ENCODE data around the gene TBC1D1.

Gene TBC1D1

DNA sequence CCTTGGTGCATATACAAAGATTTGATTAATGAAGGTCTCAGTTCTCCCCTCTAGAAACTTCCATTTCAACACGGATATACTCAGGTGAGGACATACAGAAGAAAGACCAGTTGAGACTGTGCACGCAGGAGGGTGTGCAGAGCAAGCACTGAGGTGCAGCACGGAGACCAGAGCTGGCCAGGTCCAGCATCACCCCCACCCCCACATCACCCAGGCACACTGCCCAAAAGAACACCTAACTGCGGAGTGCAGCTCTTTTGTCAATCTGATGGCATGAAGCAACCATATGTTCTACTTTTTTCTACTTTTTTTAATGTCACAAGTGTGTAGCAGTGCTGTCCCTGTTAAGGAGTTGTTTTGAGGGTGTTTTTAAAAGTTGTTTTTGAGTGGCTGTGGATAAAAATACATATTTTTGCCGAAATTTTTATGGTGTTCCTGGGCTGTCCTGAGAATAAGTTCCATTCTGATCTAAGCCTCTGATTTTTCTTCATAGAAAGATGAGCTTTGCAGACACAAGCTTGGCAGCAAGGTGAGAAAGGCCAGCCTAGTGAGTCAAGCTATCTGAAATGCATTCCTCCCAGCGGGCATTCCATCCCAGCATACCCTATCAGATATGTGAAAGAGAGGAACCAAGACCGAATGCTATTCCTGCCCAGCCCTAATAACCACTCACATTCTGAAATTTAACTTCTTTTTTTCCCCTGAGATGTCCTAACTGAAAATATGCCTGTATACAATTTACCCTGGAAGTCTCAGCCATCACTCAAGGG lies 243.0 kb downstream of the TBC1D1 start:
- H4K91ac ChIP-seq (ENCODE audit: low read depth, low read length, poor library complexity) = no peak overlapping the region
- H2BK12ac ChIP-seq (ENCODE audit: low read length) = no peak overlapping the region
- H3K79me1 ChIP-seq (ENCODE audit: low read depth, low read length) = peaks cover 2% of the 10 kb centered on the region
- H3K18ac ChIP-seq (ENCODE audit: low read length) = no peak overlapping the region
- H3K36me3 ChIP-seq (replicated peaks in 1 of 2; ENCODE audit: control insufficient read depth in 2 of 2, insufficient read depth in 2 of 2, low read length in 2 of 2) = peaks cover 9 to 55% of the 10 kb centered on the region in 2 donors
- H3K4me2 ChIP-seq (ENCODE audit: insufficient read depth, low read length, poor library complexity, severe bottlenecking) = no peak overlapping the region
- H2BK5ac ChIP-seq (ENCODE audit: low read length) = no peak overlapping the region
- H2BK15ac ChIP-seq (ENCODE audit: low read length) = no peak overlapping the region
- no peak overlapping the region for H3K9ac ChIP-seq (ENCODE audit: low read depth, low read length, poor library complexity)
- no peak for DNase-seq (ENCODE audit: low spot score)
- H3K9me3 ChIP-seq (replicated peaks in 1 of 2; ENCODE audit: control insufficient read depth in 2 of 2, insufficient read depth in 1 of 2, low read depth in 1 of 2, low read length in 2 of 2) = no peaks in the 10 kb centered on the region
- no peak overlapping the region for H4K8ac ChIP-seq (ENCODE audit: low read depth, low read length)
- H2AFZ ChIP-seq (ENCODE audit: low read length) = no peak overlapping the region
- no peak overlapping the region for H3K4ac ChIP-seq (ENCODE audit: low read length)
- no CpG with 5 or more reads among the region's 7 CpGs for WGBS, 2 donors (ENCODE audit: extremely low coverage in 2 of 2, insufficient read length in 2 of 2, insufficient replicate concordance in 1 of 2)
- no peak overlapping the region for H3K23ac ChIP-seq (ENCODE audit: low read depth, low read length, poor library complexity)
- H2AK5ac ChIP-seq (ENCODE audit: low read depth, low read length) = no peak overlapping the region
- H3K14ac ChIP-seq (ENCODE audit: low read length) = no peak overlapping the region
- H3K4me3 ChIP-seq (ENCODE audit: low read length in 2 of 2) = no peak overlapping the region
- no peak overlapping the region for H2BK120ac ChIP-seq (ENCODE audit: low read depth, low read length)
- peaks cover 15 to 26% of the 10 kb centered on the region in 2 donors for H3K4me1 ChIP-seq (ENCODE audit: control insufficient read depth in 2 of 2, insufficient read depth in 1 of 2, low read depth in 1 of 2, low read length in 2 of 2)
- no peak overlapping the region for H3K27ac ChIP-seq (replicated peaks; ENCODE audit: low read length)
- H3K27me3 ChIP-seq (ENCODE audit: control insufficient read depth in 3 of 3, insufficient read depth in 3 of 3, low read depth in 1 of 3, low read length in 3 of 3) = peaks cover 0 to 2% (median 0%) of the 10 kb centered on the region in 3 experiments

DNA sequence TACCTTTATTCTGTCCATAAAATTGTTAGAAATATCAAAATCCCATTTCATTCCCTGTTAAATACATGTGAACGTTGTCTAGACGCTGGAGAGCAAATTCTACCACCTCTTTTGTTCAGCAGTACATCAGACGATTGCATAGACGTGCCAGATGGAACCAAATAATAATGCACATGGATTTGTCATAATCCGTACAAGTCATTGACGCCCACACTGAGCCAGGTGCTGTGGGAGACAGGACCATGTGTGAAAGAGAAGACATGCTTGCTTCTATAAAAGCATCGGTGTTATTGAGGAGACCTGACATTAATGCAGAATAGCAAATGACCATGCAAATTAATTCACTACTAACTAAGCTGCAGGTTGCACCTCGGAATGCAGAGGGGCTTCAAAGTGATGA lies 244.3 kb downstream of the TBC1D1 start:
- Histone ChIP-seq H3K4me1 (ENCODE audit: control insufficient read depth in 2 of 2, insufficient read depth in 1 of 2, low read depth in 1 of 2, low read length in 2 of 2) (peaks cover 13 to 23% of the 10 kb centered on the region in 2 donors), H3K4ac (ENCODE audit: low read length) (no peak overlapping the region), H2AFZ (ENCODE audit: low read length) (no peak overlapping the region), H3K4me3 (ENCODE audit: low read length in 2 of 2) (no peak overlapping the region), H4K91ac (ENCODE audit: low read depth, low read length, poor library complexity) (no peak overlapping the region), H2AK5ac (ENCODE audit: low read depth, low read length) (no peak overlapping the region), H3K18ac (ENCODE audit: low read length) (no peak overlapping the region), H3K36me3 (replicated peaks in 1 of 2; ENCODE audit: control insufficient read depth in 2 of 2, insufficient read depth in 2 of 2, low read length in 2 of 2) (peaks cover 14 to 68% of the 10 kb centered on the region in 2 donors), H2BK120ac (ENCODE audit: low read depth, low read length) (no peak overlapping the region), H4K8ac (ENCODE audit: low read depth, low read length) (no peak overlapping the region), H2BK15ac (ENCODE audit: low read length) (no peak overlapping the region), H3K27ac (replicated peaks; ENCODE audit: low read length) (no peak overlapping the region), H3K9ac (ENCODE audit: low read depth, low read length, poor library complexity) (no peak overlapping the region), H3K79me1 (ENCODE audit: low read depth, low read length) (peaks cover 2% of the 10 kb centered on the region), H2BK12ac (ENCODE audit: low read length) (no peak overlapping the region), H2BK5ac (ENCODE audit: low read length) (no peak overlapping the region), H3K27me3 (ENCODE audit: control insufficient read depth in 3 of 3, insufficient read depth in 3 of 3, low read depth in 1 of 3, low read length in 3 of 3) (peaks cover 0 to 2% (median 0%) of the 10 kb centered on the region in 3 experiments), H3K4me2 (ENCODE audit: insufficient read depth, low read length, poor library complexity, severe bottlenecking) (no peak overlapping the region), H3K14ac (ENCODE audit: low read length) (no peak overlapping the region), H3K9me3 (replicated peaks in 1 of 2; ENCODE audit: control insufficient read depth in 2 of 2, insufficient read depth in 1 of 2, low read depth in 1 of 2, low read length in 2 of 2) (no peaks in the 10 kb centered on the region), H3K23ac (ENCODE audit: low read depth, low read length, poor library complexity) (no peak overlapping the region)
- DNase-seq (ENCODE audit: low spot score) = no peak
- no CpG with 5 or more reads among the region's 8 CpGs for WGBS, 2 donors (ENCODE audit: extremely low coverage in 2 of 2, insufficient read length in 2 of 2, insufficient replicate concordance in 1 of 2)

DNA sequence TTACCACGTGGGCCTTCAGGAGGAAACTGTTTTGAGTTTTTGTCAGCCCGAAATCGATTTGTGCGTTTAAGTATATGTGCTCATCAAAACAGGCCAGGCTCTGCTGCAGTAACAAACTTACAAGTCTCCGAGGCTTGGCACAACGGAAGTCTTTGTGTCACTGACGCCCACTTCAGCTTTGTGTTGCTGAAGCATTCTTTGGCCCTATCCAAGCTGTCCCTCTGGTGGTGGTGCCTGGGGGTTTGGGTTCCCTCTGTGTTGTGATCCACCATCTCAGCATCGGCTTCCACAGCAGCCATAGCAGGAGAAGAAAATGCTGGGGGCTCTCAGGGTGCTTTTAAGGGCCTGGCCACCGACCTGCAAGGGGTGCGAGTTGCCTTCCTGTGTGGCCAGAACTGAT lies 245.7 kb downstream of the TBC1D1 start:
- Histone ChIP-seq H4K8ac (ENCODE audit: low read depth, low read length) (no peak overlapping the region), H2BK12ac (ENCODE audit: low read length) (no peak overlapping the region), H2BK15ac (ENCODE audit: low read length) (no peak overlapping the region), H3K23ac (ENCODE audit: low read depth, low read length, poor library complexity) (no peak overlapping the region), H3K9ac (ENCODE audit: low read depth, low read length, poor library complexity) (no peak overlapping the region), H2BK5ac (ENCODE audit: low read length) (no peak overlapping the region), H3K4me1 (ENCODE audit: control insufficient read depth in 2 of 2, insufficient read depth in 1 of 2, low read depth in 1 of 2, low read length in 2 of 2) (peaks cover 4 to 13% of the 10 kb centered on the region in 2 donors), H3K4me3 (ENCODE audit: low read length in 2 of 2) (no peak overlapping the region), H2BK120ac (ENCODE audit: low read depth, low read length) (no peak overlapping the region), H2AFZ (ENCODE audit: low read length) (no peak overlapping the region), H3K27ac (replicated peaks; ENCODE audit: low read length) (no peak overlapping the region), H3K4me2 (ENCODE audit: insufficient read depth, low read length, poor library complexity, severe bottlenecking) (no peak overlapping the region), H3K14ac (ENCODE audit: low read length) (no peak overlapping the region), H3K18ac (ENCODE audit: low read length) (no peak overlapping the region), H4K91ac (ENCODE audit: low read depth, low read length, poor library complexity) (no peak overlapping the region), H3K36me3 (replicated peaks in 1 of 2; ENCODE audit: control insufficient read depth in 2 of 2, insufficient read depth in 2 of 2, low read length in 2 of 2) (peaks cover 14 to 70% of the 10 kb centered on the region in 2 donors), H3K4ac (ENCODE audit: low read length) (no peak overlapping the region), H2AK5ac (ENCODE audit: low read depth, low read length) (no peak overlapping the region), H3K79me1 (ENCODE audit: low read depth, low read length) (peaks cover 2% of the 10 kb centered on the region), H3K9me3 (replicated peaks in 1 of 2; ENCODE audit: control insufficient read depth in 2 of 2, insufficient read depth in 1 of 2, low read depth in 1 of 2, low read length in 2 of 2) (no peaks in the 10 kb centered on the region), H3K27me3 (ENCODE audit: control insufficient read depth in 3 of 3, insufficient read depth in 3 of 3, low read depth in 1 of 3, low read length in 3 of 3) (peaks cover 0 to 2% (median 0%) of the 10 kb centered on the region in 3 experiments)
- DNase-seq (ENCODE audit: low spot score) = no peak
- WGBS, 2 donors (ENCODE audit: extremely low coverage in 2 of 2, insufficient read length in 2 of 2, insufficient replicate concordance in 1 of 2) = no CpG with 5 or more reads among the region's 10 CpGs

DNA sequence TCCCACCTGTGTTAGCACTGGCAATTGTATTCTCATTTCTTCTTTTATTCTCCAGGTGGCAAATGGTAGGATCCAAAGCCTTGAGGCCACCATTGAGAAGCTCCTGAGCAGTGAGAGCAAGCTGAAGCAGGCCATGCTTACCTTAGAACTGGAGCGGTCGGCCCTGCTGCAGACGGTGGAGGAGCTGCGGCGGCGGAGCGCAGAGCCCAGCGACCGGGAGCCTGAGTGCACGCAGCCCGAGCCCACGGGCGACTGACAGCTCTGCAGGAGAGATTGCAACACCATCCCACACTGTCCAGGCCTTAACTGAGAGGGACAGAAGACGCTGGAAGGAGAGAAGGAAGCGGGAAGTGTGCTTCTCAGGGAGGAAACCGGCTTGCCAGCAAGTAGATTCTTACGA lies 246.2 kb downstream of the TBC1D1 start:
- Histone ChIP-seq H3K79me1 (ENCODE audit: low read depth, low read length) (peaks cover 2% of the 10 kb centered on the region), H3K9ac (ENCODE audit: low read depth, low read length, poor library complexity) (no peak overlapping the region), H3K36me3 (replicated peaks in 1 of 2; ENCODE audit: control insufficient read depth in 2 of 2, insufficient read depth in 2 of 2, low read length in 2 of 2) (peaks cover 14 to 70% of the 10 kb centered on the region in 2 donors), H3K27me3 (ENCODE audit: control insufficient read depth in 3 of 3, insufficient read depth in 3 of 3, low read depth in 1 of 3, low read length in 3 of 3) (peaks cover 0 to 2% (median 0%) of the 10 kb centered on the region in 3 experiments), H3K4me3 (ENCODE audit: low read length in 2 of 2) (no peak overlapping the region), H3K4me2 (ENCODE audit: insufficient read depth, low read length, poor library complexity, severe bottlenecking) (no peak overlapping the region), H2BK120ac (ENCODE audit: low read depth, low read length) (no peak overlapping the region), H2BK15ac (ENCODE audit: low read length) (no peak overlapping the region), H3K14ac (ENCODE audit: low read length) (no peak overlapping the region), H3K4ac (ENCODE audit: low read length) (no peak overlapping the region), H3K4me1 (ENCODE audit: control insufficient read depth in 2 of 2, insufficient read depth in 1 of 2, low read depth in 1 of 2, low read length in 2 of 2) (peaks cover 3 to 8% of the 10 kb centered on the region in 2 donors), H2AK5ac (ENCODE audit: low read depth, low read length) (no peak overlapping the region), H4K8ac (ENCODE audit: low read depth, low read length) (no peak overlapping the region), H2BK12ac (ENCODE audit: low read length) (no peak overlapping the region), H3K9me3 (replicated peaks in 1 of 2; ENCODE audit: control insufficient read depth in 2 of 2, insufficient read depth in 1 of 2, low read depth in 1 of 2, low read length in 2 of 2) (no peaks in the 10 kb centered on the region), H3K23ac (ENCODE audit: low read depth, low read length, poor library complexity) (no peak overlapping the region), H2BK5ac (ENCODE audit: low read length) (no peak overlapping the region), H3K27ac (replicated peaks; ENCODE audit: low read length) (no peak overlapping the region), H2AFZ (ENCODE audit: low read length) (no peak overlapping the region), H4K91ac (ENCODE audit: low read depth, low read length, poor library complexity) (no peak overlapping the region), H3K18ac (ENCODE audit: low read length) (no peak overlapping the region)
- no CpG with 5 or more reads among the region's 17 CpGs for WGBS, 2 donors (ENCODE audit: extremely low coverage in 2 of 2, insufficient read length in 2 of 2, insufficient replicate concordance in 1 of 2)
- no peak for DNase-seq (ENCODE audit: low spot score)

Data from neuronal stem cell (in vitro differentiated cells).